GM12874 (cell line): ENCODE results near the gene ARL16.
A peak's percentile ranks its signal among the peaks of the same experiment; 100 is the strongest.

Experiments used
- CTCF ChIP-seq: IDR thresholded peaks from 2 replicates; pipeline ENCODE4 v1.5.1; 2011; ENCODE audit warnings: low read depth, mild to moderate bottlenecking, control low read depth, low read length, moderate library complexity; ENCODE audit not compliant: insufficient read depth

ARL16 gene

GRCh38 chr17:81672504-81672903 is 11.1 kb downstream of the ARL16 start:
- TF ChIP-seq CTCF: no peak

GRCh38 chr17:81667754-81668153 is 15.8 kb downstream of the ARL16 start:
- 0 out of 2 replicates have a peak, but pooled peaks have one; percentile 10 for TF ChIP-seq CTCF

GRCh38 chr17:81666342-81667191 is 17.0 kb downstream of the ARL16 start, which contains the start of the genes CCDC137 and OXLD1:
Gene CCDC137, plus strand, starts transcription at chr17:81666737. Its CDS starts 30 bp downstream, at chr17:81666767.
Gene OXLD1, minus strand, starts transcription at chr17:81666605. Its CDS starts 28 bp downstream, at chr17:81666577.
- no peak for TF ChIP-seq CTCF

- no peak for TF ChIP-seq CTCF
Observed at GRCh38 chr17:81666092-81666341, 17.6 kb downstream of the ARL16 start.

GRCh38 chr17:81665205-81666091 is 18.1 kb downstream of the ARL16 start:
- TF ChIP-seq CTCF: no peak

GRCh38 chr17:81664051-81664470 is 19.5 kb downstream of the ARL16 start:
- TF ChIP-seq CTCF: no peak

- TF ChIP-seq CTCF: no peak
Observed at GRCh38 chr17:81662002-81662401, 21.6 kb downstream of the ARL16 start.
